ENCODE results near the gene RYR3.

- TF ChIP-seq ZNF426 (tag by site-specific recombination; IDR thresholded peaks at IDR 0.05) (no peak), ZNF629 (tag by site-specific recombination; IDR thresholded peaks at IDR 0.05) (no peak), CTCF (tag by site-specific recombination; IDR thresholded peaks at IDR 0.05) (no peak), ZNF560 (tag by site-specific recombination; IDR thresholded peaks at IDR 0.05; ENCODE audit: borderline replicate concordance) (no peak), ZNF335 (tag by site-specific recombination; conservative IDR thresholded peaks at IDR 0.05) (no peak), ZNF274 (IDR thresholded peaks at IDR 0.05; ENCODE audit: low read length) (no peak), ZNF274 (tag by site-specific recombination; IDR thresholded peaks at IDR 0.05; ENCODE audit: borderline replicate concordance) (no peak), TRIM28 (IDR thresholded peaks at IDR 0.05; ENCODE audit: borderline replicate concordance, low read length) (no peak), ZNF785 (tag by site-specific recombination; IDR thresholded peaks at IDR 0.05) (no peak)
Measured at GRCh38 chr15:33639456-33639855, 328.7 kb downstream of the RYR3 start.

Data from HEK293 (cell line).